ENCODE results near the gene ZNF423.

ZNF423 gene

GRCh38 chr16:49488740-49489525, 367.0 kb downstream of the ZNF423 start:
- Histone ChIP-seq H3K4me1 (peaks cover 0 to 21% (median 14%) of the 10 kb centered on the region in 4 donors), H3K36me3 (no peaks in the 10 kb centered on the region), H3K4me3 (no peak overlapping the region), H3K27me3 (no peaks in the 10 kb centered on the region), H3K9me3 (peaks cover 0 to 11% (median 8%) of the 10 kb centered on the region in 3 donors), H3K27ac (no peak overlapping the region)
- DNase-seq: peak; percentile 12 to 58
- TF ChIP-seq CTCF (IDR thresholded peaks at IDR 0.05): no peak
- intact Hi-C loops (cut with DNase I; ENCODE audit: low total_unique reads): no loop called here

- TF ChIP-seq CTCF (IDR thresholded peaks at IDR 0.05): no peak
- Histone ChIP-seq H3K27ac (no peak overlapping the region), H3K27me3 (no peaks in the 10 kb centered on the region), H3K36me3 (no peaks in the 10 kb centered on the region), H3K4me3 (no peak overlapping the region), H3K4me1 (peaks cover 0 to 25% (median 16%) of the 10 kb centered on the region in 4 donors), H3K9me3 (peaks cover 0 to 11% (median 8%) of the 10 kb centered on the region in 3 donors)
- intact Hi-C loops (cut with DNase I; ENCODE audit: low total_unique reads): no loop called here
- DNase-seq: peak in 1 of 2 donors; percentile 21
Measured at GRCh38 chr16:49488336-49488735, 367.6 kb downstream of the ZNF423 start.

GRCh38 chr16:49487746-49488145, 368.2 kb downstream of the ZNF423 start:
- Histone ChIP-seq H3K4me1 (peaks cover 0 to 24% (median 16%) of the 10 kb centered on the region in 4 donors), H3K4me3 (no peak overlapping the region), H3K27ac (no peak overlapping the region), H3K36me3 (no peaks in the 10 kb centered on the region), H3K27me3 (peaks cover 0 to under 1% of the 10 kb centered on the region in 2 donors), H3K9me3 (peaks cover 0 to 11% (median 8%) of the 10 kb centered on the region in 3 donors)
- peak; percentile 16 to 17 for DNase-seq
- no peak for TF ChIP-seq CTCF (IDR thresholded peaks at IDR 0.05)
- intact Hi-C loops (cut with DNase I; ENCODE audit: low total_unique reads): loop anchor here (2.0 kb wide), 1 partner anchor 397 kb away; no protein-coding TSS in a partner anchor

- H3K27ac ChIP-seq: no peak overlapping the region
- H3K4me3 ChIP-seq: no peak overlapping the region
- peaks cover 0 to 11% (median 8%) of the 10 kb centered on the region in 4 donors for H3K4me1 ChIP-seq
- peak; percentile 5 to 6 for DNase-seq
- no peaks in the 10 kb centered on the region for H3K36me3 ChIP-seq
- intact Hi-C loops (cut with DNase I; ENCODE audit: low total_unique reads): loop anchor here (2.0 kb wide), 1 partner anchor 398 kb away; no protein-coding TSS in a partner anchor
- H3K9me3 ChIP-seq: peaks cover 0 to 11% (median 8%) of the 10 kb centered on the region in 3 donors
- H3K27me3 ChIP-seq: peaks cover 0 to 3% of the 10 kb centered on the region in 2 donors
- TF ChIP-seq CTCF (IDR thresholded peaks at IDR 0.05): no peak
Measured at GRCh38 chr16:49486400-49486799, 369.5 kb downstream of the ZNF423 start.

GRCh38 chr16:49485663-49486062, 370.2 kb downstream of the ZNF423 start:
- Histone ChIP-seq H3K27me3 (peaks cover 0 to 3% of the 10 kb centered on the region in 2 donors), H3K4me1 (peaks cover 0 to 11% (median 8%) of the 10 kb centered on the region in 4 donors), H3K27ac (no peak overlapping the region), H3K36me3 (no peaks in the 10 kb centered on the region), H3K4me3 (no peak overlapping the region), H3K9me3 (peaks cover 0 to 11% (median 8%) of the 10 kb centered on the region in 3 donors)
- peak; percentile 11 to 20 for DNase-seq
- TF ChIP-seq CTCF (IDR thresholded peaks at IDR 0.05): no peak
- intact Hi-C loops (cut with DNase I; ENCODE audit: low total_unique reads): loop anchor here (2.0 kb wide), 1 partner anchor 399 kb away; no protein-coding TSS in a partner anchor

Measured in tibial artery (tissue), 4 donors.